Ovary (tissue), 9 donors: ENCODE data around the gene PIGU. TPM values are rescaled to one million over a fixed set of nuclear protein-coding genes. Genes with fewer than 3 reads are reported as not detected.
"Not testable (repeated sequence)": the region's sequence is repeated elsewhere in the genome, so short reads cannot be mapped to it uniquely, and the experiment has no call there.

Experiments used
- DNase-seq, 5 donors: peaks; one replicate each; pipeline ENCODE4 v3.0.0-alpha.2; 2019 to 2020
- H3K27ac ChIP-seq, 2 donors: fragments of 200-600 bp; one replicate each; pipeline versions ENCODE4 v1.5.1 to v1.8.0; 2019 to 2022
- H3K27me3 ChIP-seq: fragments of 200-600 bp; one replicate; pipeline ENCODE4 v1.8.0; 2022
- H3K36me3 ChIP-seq: fragments of 200-600 bp; sonication (generic); one replicate; pipeline ENCODE4 v1.5.1; 2019
- H3K4me1 ChIP-seq: one replicate; pipeline ENCODE4 v1.8.1; 2013; ENCODE audit warnings: mild to moderate bottlenecking, moderate library complexity; ENCODE audit not compliant: insufficient read depth
- H3K4me3 ChIP-seq: fragments of 200-600 bp; sonication (generic); one replicate; pipeline ENCODE4 v1.5.1; 2017
- H3K9me3 ChIP-seq, 2 donors: fragments of 200-600 bp in 1 of 2; sonication (generic) in 1 of 2; one replicate each; pipeline versions ENCODE4 v1.5.1 to v1.8.1; 2013 to 2019; ENCODE audit warnings: mild to moderate bottlenecking in 1 of 2, moderate library complexity in 1 of 2
- CTCF ChIP-seq, 3 donors: fragments of 450-650 bp in 2 of 3; fragments of 200-600 bp in 1 of 3; IDR thresholded peaks; one replicate each; pipeline versions ENCODE4 v1.5.1 to v1.8.0; 2016 to 2022; ENCODE audit warnings: antibody characterized with exemption in 3 of 3, mild to moderate bottlenecking in 1 of 3
- EP300 ChIP-seq: sonication (generic); formaldehyde crosslinking; IDR thresholded peaks from one replicate; pipeline ENCODE4 v1.6.1; 2017; ENCODE audit warnings: antibody characterized with exemption
- POLR2A ChIP-seq: fragments of 450-650 bp; IDR thresholded peaks from one replicate; pipeline ENCODE4 v1.6.1; 2017; ENCODE audit warnings: antibody characterized with exemption, mild to moderate bottlenecking, moderate library complexity
- WGBS, 3 donors: extraction: QIAGEN DNeasy Blood & Tissue Kit in 1 of 3; methylation state at CpG; one replicate each; pipeline versions ENCODE4 v1.1.5 to v1.1.7; 2013 to 2017; 5-methylcytosine and 5-hydroxymethylcytosine counted together
- intact Hi-C, 4 donors: fragments of 100-400 bp; cut with DNase I; formaldehyde crosslinking; loops; one replicate each; pipeline versions ENCODE4 v1.11.0 to v1.15.1; 2022 to 2023
- polyA plus RNA-seq, 2 donors: library from polyadenylated mRNA; stranded (reverse); fragments of 200-250 nt in 1 of 2; fragments of 350-450 nt in 1 of 2; fragmentation: Illumina TruSeq in 1 of 2; extraction: RNeasy Lipid Tissue Mini Kit (QIAGEN cat#74804) in 1 of 2; gene quantifications; one replicate each; pipeline ENCODE4 v1.2.3, GENCODE V29; 2013 to 2014
- total RNA-seq, 7 donors: library from RNA; depleted of rRNA in 2 of 7; stranded (reverse); fragments of >200 nt in 2 of 7; fragmentation: NEBNext Ultra II Directional in 3 of 7; extraction: Animal tissue kit (Norgen Biotek cat#: 25700) in 3 of 7; gene quantifications; one replicate each; pipeline versions ENCODE4 v1.1.0 to v1.2.4, GENCODE V29; 2016 to 2023
- donor health status: DM: no; HTN: no; CAD: no; lungs with moderate emphysema.
- donor health status: DM: no; HTN: no; CAD: no.
- donor health status: Bipolar disorder and iron deficiency.
- donor health status: DM: yes; HTN: yes; CAD: no.
- donor health status: DM: no; HTN: no; CAD: no.
- donor health status: DM: yes; HTN: yes; CAD: no.

PIGU gene
- total and polyA plus RNA-seq, 9 donors, result 14.4 to 61.4 (median 20.9) TPM

GRCh38 chr20:34669094-34669493 lies 7.8 kb downstream of the PIGU start:
- Histone ChIP-seq H3K9me3 (no peaks in the 10 kb centered on the region), H3K27ac (no peak overlapping the region), H3K36me3 (no peaks in the 10 kb centered on the region), H3K4me1 (no peaks in the 10 kb centered on the region), H3K4me3 (no peak overlapping the region), H3K27me3 (no peaks in the 10 kb centered on the region)
- DNase-seq, result no peak
- 96 to 100% (median 100%) methylated on average over 1 of the region's 1 CpG for WGBS, 3 donors
- no peak for TF ChIP-seq EP300
- no peak for TF ChIP-seq POLR2A
- TF ChIP-seq CTCF (IDR thresholded peaks at IDR 0.05), result no peak
- intact Hi-C loops, result no loop called here

- H3K4me3 ChIP-seq, intact Hi-C loops, H3K4me1 ChIP-seq, H3K27ac ChIP-seq, H3K36me3 ChIP-seq, H3K27me3 ChIP-seq, H3K9me3 ChIP-seq, DNase-seq: not testable (repeated sequence)
- 96% methylated on average over 7 of the region's 7 CpGs for WGBS, 3 donors
Measured at GRCh38 chr20:34664751-34665150, 12.1 kb downstream of the PIGU start.

- Histone ChIP-seq H3K36me3 (no peaks in the 10 kb centered on the region), H3K9me3 (no peaks in the 10 kb centered on the region), H3K4me1 (no peaks in the 10 kb centered on the region), H3K27ac (no peak overlapping the region), H3K27me3 (no peaks in the 10 kb centered on the region), H3K4me3 (no peak overlapping the region)
- DNase-seq, result no peak
- intact Hi-C loops, result no loop called here
- WGBS, 3 donors, result 90 to 93% (median 92%) methylated on average over 5 of the region's 5 CpGs
- TF ChIP-seq CTCF (IDR thresholded peaks at IDR 0.05) (no peak), POLR2A (no peak), EP300 (no peak)
Measured at GRCh38 chr20:34663213-34663943, 13.5 kb downstream of the PIGU start.

- H3K27ac ChIP-seq, H3K4me1 ChIP-seq, intact Hi-C loops, H3K4me3 ChIP-seq, H3K9me3 ChIP-seq, H3K36me3 ChIP-seq, H3K27me3 ChIP-seq, DNase-seq: not testable (repeated sequence)
- 87 to 91% (median 90%) methylated on average over 5 of the region's 5 CpGs for WGBS, 3 donors
Measured at GRCh38 chr20:34661811-34662210, 15.1 kb downstream of the PIGU start.

- H3K9me3 ChIP-seq, H3K4me3 ChIP-seq, H3K27me3 ChIP-seq, intact Hi-C loops, DNase-seq, H3K27ac ChIP-seq, H3K36me3 ChIP-seq, H3K4me1 ChIP-seq: not testable (repeated sequence)
- WGBS, 3 donors, result 95 to 100% (median 96%) methylated on average over 3 to 31 of the region's 31 CpGs
Measured at GRCh38 chr20:34658654-34659053, 18.2 kb downstream of the PIGU start.

- WGBS, 3 donors, result 80 to 90% (median 86%) methylated on average over 7 of the region's 7 CpGs
Measured at GRCh38 chr20:34654207-34654744, 22.6 kb downstream of the PIGU start.

More at GRCh38 chr20:34654207-34654744, 22.6 kb downstream of the PIGU start:
- intact Hi-C loops, result no loop called here
- Histone ChIP-seq H3K4me1 (no peaks in the 10 kb centered on the region), H3K27me3 (no peaks in the 10 kb centered on the region), H3K9me3 (no peaks in the 10 kb centered on the region), H3K4me3 (no peak overlapping the region), H3K27ac (no peak overlapping the region), H3K36me3 (no peaks in the 10 kb centered on the region)
- no peak for DNase-seq
- TF ChIP-seq EP300, result no peak
- TF ChIP-seq CTCF (IDR thresholded peaks at IDR 0.05), result no peak
- no peak for TF ChIP-seq POLR2A
